ENCODE results near the gene ZNF41. TPM values are rescaled to one million over a fixed set of nuclear protein-coding genes. Genes with fewer than 3 reads are reported as not detected.

Gene ZNF41
- polyA plus RNA-seq, 1 of the 3 experiments (the other 2 are of a cell fraction): 2.7 TPM

DNA sequence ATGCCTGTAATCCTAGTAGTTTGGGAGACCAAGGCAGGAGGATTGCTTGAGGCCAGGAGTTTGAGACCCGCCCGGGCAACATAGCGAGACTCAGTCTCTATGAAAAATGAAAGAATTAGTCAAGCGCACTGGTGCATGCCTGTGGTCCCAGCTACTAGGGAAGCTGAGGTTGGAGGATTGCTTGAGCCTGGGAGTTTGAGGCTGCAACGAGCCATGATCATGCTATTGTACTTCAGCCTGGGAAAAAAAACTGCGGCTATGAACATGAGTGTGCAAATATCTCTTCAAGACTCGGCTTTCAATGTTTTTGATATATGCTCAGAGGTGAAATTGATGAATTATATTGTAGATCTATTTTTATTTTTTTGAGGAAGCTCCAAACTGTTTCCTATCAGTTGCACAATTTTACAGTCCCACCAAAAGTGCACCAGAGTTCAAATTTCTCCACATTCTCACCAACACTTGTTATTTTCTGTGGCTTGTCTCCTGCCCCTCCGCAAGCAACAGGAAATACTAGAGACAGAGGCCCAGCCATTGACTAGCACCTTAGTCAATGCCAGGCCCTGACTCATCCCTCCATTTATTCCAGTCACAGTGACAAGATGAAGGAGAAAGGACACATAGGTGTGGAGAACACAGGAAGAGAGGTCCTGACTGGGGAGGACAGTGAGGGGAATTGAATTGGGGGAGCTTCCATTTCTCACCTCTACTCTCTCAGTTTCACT is 33.1 kb upstream of the ZNF41 start:
- H3K79me2 ChIP-seq (ENCODE audit: insufficient read depth): no peaks in the 10 kb centered on the region
- no peak overlapping the region for H3K4me2 ChIP-seq
- H3K36me3 ChIP-seq (replicated peaks in 1 of 2; ENCODE audit: control insufficient read depth in 1 of 2, insufficient read depth in 2 of 2, low read length in 1 of 2): no peaks in the 10 kb centered on the region
- DNase-seq: no peak
- TF ChIP-seq RAD21 (IDR thresholded peaks at IDR 0.05; ENCODE audit: low read length) (no peak), RXRA (IDR thresholded peaks at IDR 0.05; ENCODE audit: borderline replicate concordance, low read depth) (no peak), FOSL2 (IDR thresholded peaks at IDR 0.05; ENCODE audit: borderline replicate concordance, low read depth) (no peak), TEAD4 (IDR thresholded peaks at IDR 0.05; ENCODE audit: borderline replicate concordance, insufficient read depth) (no peak), GATA2 (CRISPR knock-in tag; IDR thresholded peaks at IDR 0.05) (no peak), RFX5 (IDR thresholded peaks at IDR 0.05; ENCODE audit: low read length) (no peak), RCOR1 (IDR thresholded peaks at IDR 0.05; ENCODE audit: low read length) (no peak)
- no peak overlapping the region for H3K4me3 ChIP-seq (ENCODE audit: low read depth in 2 of 2, low read length in 1 of 2)
- no peaks in the 10 kb centered on the region for H3K9me2 ChIP-seq
- no peaks in the 10 kb centered on the region; a peak in 2 of 4 replicates for H3K4me1 ChIP-seq (ENCODE audit: control insufficient read depth in 1 of 2, insufficient read depth in 2 of 2, low read depth in 1 of 2, low read length in 1 of 2)
- WGBS (ENCODE audit: low lambda C conversion rate): 49% methylated on average over 8 of the region's 8 CpGs
- no peak overlapping the region for H2AFZ ChIP-seq (ENCODE audit: low read depth)
- CTCF ChIA-PET: interaction anchor here (1.3 kb wide), 1 partner anchor 19 kb away, joined by 6 read pairs; no protein-coding TSS in a partner anchor
- H4K20me1 ChIP-seq (ENCODE audit: insufficient read depth): no peaks in the 10 kb centered on the region
- H3K27me3 ChIP-seq (ENCODE audit: insufficient read depth): no peaks in the 10 kb centered on the region
- POLR2A ChIA-PET: no interaction called here
- H3K27ac ChIP-seq (ENCODE audit: low read depth in 2 of 2, low read length in 1 of 2): peak overlapping the region in 1 of 2 experiments; percentile 24; a peak in 1 of 4 replicates
- H3K9me3 ChIP-seq: no peaks in the 10 kb centered on the region
- H3F3A ChIP-seq (replicated peaks; ENCODE audit: insufficient read depth): peaks cover 7% of the 10 kb centered on the region
- H3K9ac ChIP-seq: no peak overlapping the region

DNA sequence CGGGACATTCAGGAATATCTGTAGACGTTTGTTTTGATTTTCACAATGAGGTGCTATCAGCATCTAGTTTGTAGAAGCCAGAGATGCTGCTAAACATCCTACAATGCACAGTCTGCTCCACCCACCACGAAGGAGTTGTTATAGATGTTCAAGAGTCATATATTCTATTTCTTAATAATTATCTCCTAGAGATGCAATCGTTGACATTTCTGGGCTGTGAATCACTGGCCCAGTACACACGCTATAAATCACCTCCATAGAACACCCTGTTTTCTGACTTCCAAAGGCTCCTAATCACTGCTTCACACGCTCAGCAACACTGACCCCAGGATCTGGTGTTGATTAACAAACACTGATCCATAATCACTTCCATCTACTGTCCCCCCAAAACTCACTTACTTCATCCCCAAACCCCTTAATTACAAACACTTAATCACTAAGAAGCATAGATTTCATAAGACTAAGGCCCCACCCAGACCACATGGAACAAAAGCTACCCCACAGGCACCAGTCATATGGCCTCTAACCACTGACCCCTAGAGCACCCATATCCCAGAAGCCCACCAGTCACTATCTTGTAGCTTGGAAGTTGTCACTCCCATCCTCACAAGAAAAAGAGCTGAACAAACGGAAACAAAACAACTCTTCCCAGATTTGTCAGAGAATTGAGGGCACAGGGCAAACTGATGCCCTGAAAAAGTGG is 31.7 kb upstream of the ZNF41 start:
- WGBS (ENCODE audit: low lambda C conversion rate): 38% methylated on average over 7 of the region's 7 CpGs
- no peaks in the 10 kb centered on the region for H3K36me3 ChIP-seq (replicated peaks in 1 of 2; ENCODE audit: control insufficient read depth in 1 of 2, insufficient read depth in 2 of 2, low read length in 1 of 2)
- peaks cover 7% of the 10 kb centered on the region for H3F3A ChIP-seq (replicated peaks; ENCODE audit: insufficient read depth)
- H3K9ac ChIP-seq: no peak overlapping the region
- H3K4me3 ChIP-seq (ENCODE audit: low read depth in 2 of 2, low read length in 1 of 2): no peak overlapping the region
- H3K27me3 ChIP-seq (ENCODE audit: insufficient read depth): no peaks in the 10 kb centered on the region
- no peak for DNase-seq
- H3K9me2 ChIP-seq: no peaks in the 10 kb centered on the region
- no peak overlapping the region for H2AFZ ChIP-seq (ENCODE audit: low read depth)
- ChIA-PET CTCF (interaction anchor here (1.0 to 1.8 kb wide), 3 partner anchors 8 to 421 kb away, joined by 4 to 10 read pairs (median 6); no protein-coding TSS in a partner anchor), POLR2A (interaction anchor here (1.3 kb wide), 1 partner anchor 9 kb away, joined by 4 read pairs; no protein-coding TSS in a partner anchor)
- H3K79me2 ChIP-seq (ENCODE audit: insufficient read depth): no peaks in the 10 kb centered on the region
- H3K4me2 ChIP-seq: no peak overlapping the region
- H4K20me1 ChIP-seq (ENCODE audit: insufficient read depth): no peaks in the 10 kb centered on the region
- H3K9me3 ChIP-seq: no peaks in the 10 kb centered on the region
- no peaks in the 10 kb centered on the region; a peak in 2 of 4 replicates for H3K4me1 ChIP-seq (ENCODE audit: control insufficient read depth in 1 of 2, insufficient read depth in 2 of 2, low read depth in 1 of 2, low read length in 1 of 2)
- no peak overlapping the region for H3K27ac ChIP-seq (ENCODE audit: low read depth in 2 of 2, low read length in 1 of 2)
- TF ChIP-seq, protein P1, sequence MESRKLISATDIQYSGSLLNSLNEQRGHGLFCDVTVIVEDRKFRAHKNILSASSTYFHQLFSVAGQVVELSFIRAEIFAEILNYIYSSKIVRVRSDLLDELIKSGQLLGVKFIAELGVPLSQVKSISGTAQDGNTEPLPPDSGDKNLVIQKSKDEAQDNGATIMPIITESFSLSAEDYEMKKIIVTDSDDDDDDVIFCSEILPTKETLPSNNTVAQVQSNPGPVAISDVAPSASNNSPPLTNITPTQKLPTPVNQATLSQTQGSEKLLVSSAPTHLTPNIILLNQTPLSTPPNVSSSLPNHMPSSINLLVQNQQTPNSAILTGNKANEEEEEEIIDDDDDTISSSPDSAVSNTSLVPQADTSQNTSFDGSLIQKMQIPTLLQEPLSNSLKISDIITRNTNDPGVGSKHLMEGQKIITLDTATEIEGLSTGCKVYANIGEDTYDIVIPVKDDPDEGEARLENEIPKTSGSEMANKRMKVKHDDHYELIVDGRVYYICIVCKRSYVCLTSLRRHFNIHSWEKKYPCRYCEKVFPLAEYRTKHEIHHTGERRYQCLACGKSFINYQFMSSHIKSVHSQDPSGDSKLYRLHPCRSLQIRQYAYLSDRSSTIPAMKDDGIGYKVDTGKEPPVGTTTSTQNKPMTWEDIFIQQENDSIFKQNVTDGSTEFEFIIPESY (IDR thresholded peaks at IDR 0.05; ENCODE audit: borderline replicate concordance, low read depth): no peak
- TF ChIP-seq CHD2 (IDR thresholded peaks at IDR 0.05; ENCODE audit: low read length, partially characterized antibody) (no peak), FOXM1 (IDR thresholded peaks at IDR 0.05; ENCODE audit: low read depth) (no peak), NFIC (IDR thresholded peaks at IDR 0.05; ENCODE audit: borderline replicate concordance) (no peak), TAF1 (IDR thresholded peaks at IDR 0.05; ENCODE audit: borderline replicate concordance, low read depth, low read length) (no peak), MEF2A (IDR thresholded peaks at IDR 0.05; ENCODE audit: borderline replicate concordance, low read depth) (no peak), NRF1 (IDR thresholded peaks at IDR 0.05; ENCODE audit: low read depth, low read length) (no peak), YY1 (IDR thresholded peaks at IDR 0.05; ENCODE audit: low read depth) (no peak), RFX5 (IDR thresholded peaks at IDR 0.05; ENCODE audit: low read length) (no peak), TCF12 (IDR thresholded peaks at IDR 0.05) (no peak), RXRA (IDR thresholded peaks at IDR 0.05; ENCODE audit: borderline replicate concordance, low read depth) (no peak), RAD21 (IDR thresholded peaks at IDR 0.05; ENCODE audit: low read length) (no peak), ELF1 (IDR thresholded peaks at IDR 0.05) (no peak), FOXJ3 (CRISPR knock-in tag; IDR thresholded peaks at IDR 0.05) (no peak)
- TF ChIP-seq, protein P2, sequence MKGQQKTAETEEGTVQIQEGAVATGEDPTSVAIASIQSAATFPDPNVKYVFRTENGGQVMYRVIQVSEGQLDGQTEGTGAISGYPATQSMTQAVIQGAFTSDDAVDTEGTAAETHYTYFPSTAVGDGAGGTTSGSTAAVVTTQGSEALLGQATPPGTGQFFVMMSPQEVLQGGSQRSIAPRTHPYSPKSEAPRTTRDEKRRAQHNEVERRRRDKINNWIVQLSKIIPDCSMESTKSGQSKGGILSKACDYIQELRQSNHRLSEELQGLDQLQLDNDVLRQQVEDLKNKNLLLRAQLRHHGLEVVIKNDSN (IDR thresholded peaks at IDR 0.05; ENCODE audit: borderline replicate concordance, low read depth): no peak
- TF ChIP-seq, protein P3, sequence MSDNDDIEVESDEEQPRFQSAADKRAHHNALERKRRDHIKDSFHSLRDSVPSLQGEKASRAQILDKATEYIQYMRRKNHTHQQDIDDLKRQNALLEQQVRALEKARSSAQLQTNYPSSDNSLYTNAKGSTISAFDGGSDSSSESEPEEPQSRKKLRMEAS (IDR thresholded peaks at IDR 0.05; ENCODE audit: low read depth): no peak
- TF ChIP-seq, protein P4, sequence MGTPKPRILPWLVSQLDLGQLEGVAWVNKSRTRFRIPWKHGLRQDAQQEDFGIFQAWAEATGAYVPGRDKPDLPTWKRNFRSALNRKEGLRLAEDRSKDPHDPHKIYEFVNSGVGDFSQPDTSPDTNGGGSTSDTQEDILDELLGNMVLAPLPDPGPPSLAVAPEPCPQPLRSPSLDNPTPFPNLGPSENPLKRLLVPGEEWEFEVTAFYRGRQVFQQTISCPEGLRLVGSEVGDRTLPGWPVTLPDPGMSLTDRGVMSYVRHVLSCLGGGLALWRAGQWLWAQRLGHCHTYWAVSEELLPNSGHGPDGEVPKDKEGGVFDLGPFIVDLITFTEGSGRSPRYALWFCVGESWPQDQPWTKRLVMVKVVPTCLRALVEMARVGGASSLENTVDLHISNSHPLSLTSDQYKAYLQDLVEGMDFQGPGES (IDR thresholded peaks at IDR 0.05; ENCODE audit: low read depth, low read length): no peak
- TF ChIP-seq, protein P5, sequence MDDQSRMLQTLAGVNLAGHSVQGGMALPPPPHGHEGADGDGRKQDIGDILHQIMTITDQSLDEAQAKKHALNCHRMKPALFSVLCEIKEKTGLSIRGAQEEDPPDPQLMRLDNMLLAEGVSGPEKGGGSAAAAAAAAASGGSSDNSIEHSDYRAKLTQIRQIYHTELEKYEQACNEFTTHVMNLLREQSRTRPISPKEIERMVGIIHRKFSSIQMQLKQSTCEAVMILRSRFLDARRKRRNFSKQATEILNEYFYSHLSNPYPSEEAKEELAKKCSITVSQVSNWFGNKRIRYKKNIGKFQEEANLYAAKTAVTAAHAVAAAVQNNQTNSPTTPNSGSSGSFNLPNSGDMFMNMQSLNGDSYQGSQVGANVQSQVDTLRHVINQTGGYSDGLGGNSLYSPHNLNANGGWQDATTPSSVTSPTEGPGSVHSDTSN (IDR thresholded peaks at IDR 0.05): no peak
